Epithelial cell of esophagus (primary cell): Measurements from ENCODE around the gene TENM4.

Source experiments
- DNase-seq: peaks from one replicate; pipeline ENCODE4 v3.0.0; 2010; ENCODE audit warnings: low read depth
- H3K4me3 ChIP-seq: 2 replicates; pipeline ENCODE4 v1.5.1; 2011; ENCODE audit warnings: mild to moderate bottlenecking, low read length, control low read depth
- CTCF ChIP-seq: IDR thresholded peaks from 2 replicates; pipeline ENCODE4 v1.5.1; 2011; ENCODE audit warnings: low read depth, mild to moderate bottlenecking, low read length, control low read depth, inconsistent platforms; ENCODE audit not compliant: insufficient read depth; ENCODE audit errors: missing control alignments

The TENM4 gene

GRCh38 chr11:78780889-78781288 is 659.9 kb downstream of the TENM4 start:
- no peak for DNase-seq
- TF ChIP-seq CTCF = no peak
- H3K4me3 ChIP-seq = no peak overlapping the region

GRCh38 chr11:78773492-78773891 is 667.3 kb downstream of the TENM4 start:
- no peak for TF ChIP-seq CTCF
- no peak for DNase-seq
- no peak overlapping the region for H3K4me3 ChIP-seq

- H3K4me3 ChIP-seq = no peak overlapping the region
- DNase-seq = peak; percentile 27
- no peak for TF ChIP-seq CTCF
Measured at GRCh38 chr11:78773077-78773476, 667.8 kb downstream of the TENM4 start.

- no peak for DNase-seq
- no peak for TF ChIP-seq CTCF
- H3K4me3 ChIP-seq = no peak overlapping the region
Measured at GRCh38 chr11:78772186-78772585, 668.6 kb downstream of the TENM4 start.

GRCh38 chr11:78770931-78771330 is 669.9 kb downstream of the TENM4 start:
- no peak overlapping the region for H3K4me3 ChIP-seq
- no peak for TF ChIP-seq CTCF
- DNase-seq = no peak

GRCh38 chr11:78768971-78769370 is 671.9 kb downstream of the TENM4 start:
- no peak for TF ChIP-seq CTCF
- H3K4me3 ChIP-seq = no peak overlapping the region
- no peak for DNase-seq

GRCh38 chr11:78768345-78768744 is 672.5 kb downstream of the TENM4 start:
- no peak overlapping the region for H3K4me3 ChIP-seq
- DNase-seq = no peak
- no peak for TF ChIP-seq CTCF
